ENCODE data around the gene HUNK.

HUNK gene

DNA sequence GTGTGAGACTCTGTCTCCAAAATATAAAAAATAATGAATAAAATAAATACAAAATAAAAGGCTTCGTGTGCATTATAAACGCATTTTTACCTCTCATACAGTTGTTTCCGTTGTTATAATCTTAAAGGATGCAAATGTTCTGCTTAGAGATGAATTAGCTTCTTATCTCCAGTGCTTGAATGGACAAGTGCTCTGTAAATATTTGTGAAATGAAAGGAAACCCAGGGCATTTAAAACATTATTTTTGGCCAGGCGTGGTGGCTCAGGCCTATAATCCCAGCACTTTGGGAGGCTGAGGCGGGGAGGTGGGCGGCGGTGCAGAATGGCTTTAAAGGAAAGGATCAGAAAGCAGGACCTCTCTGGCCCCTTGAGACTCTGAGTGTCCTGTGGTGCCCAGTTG, 94.5 kb downstream of the HUNK start:
- no peak for DNase-seq

GRCh38 chr21:31972622-31973021, 99.8 kb downstream of the HUNK start:
- no peak for DNase-seq

- DNase-seq = no peak
Measured at GRCh38 chr21:31973402-31973944, 100.7 kb downstream of the HUNK start.

GRCh38 chr21:31974454-31974985, 101.7 kb downstream of the HUNK start:
- DNase-seq = no peak

GRCh38 chr21:31975491-31975890, 102.7 kb downstream of the HUNK start:
- no peak for DNase-seq

DNA sequence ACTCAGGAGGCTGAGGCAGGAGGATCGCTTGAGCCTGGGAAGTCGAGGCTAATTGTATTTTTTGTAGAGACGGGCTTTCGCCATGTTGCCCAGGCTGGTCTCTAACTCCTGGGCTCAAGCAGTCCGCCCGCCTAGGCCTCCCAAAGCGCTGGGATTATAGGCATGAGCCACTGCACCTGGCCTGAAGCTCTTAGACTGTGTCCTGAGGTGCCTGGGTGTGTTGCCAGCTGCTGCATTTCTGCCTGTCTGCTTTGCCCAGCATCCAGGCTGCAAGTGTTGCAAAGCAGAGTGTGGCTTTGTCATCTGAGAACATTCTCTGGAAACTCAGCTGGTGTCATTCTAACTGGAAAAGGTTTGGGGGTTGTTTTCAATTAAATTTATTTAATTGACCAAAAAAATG, 105.0 kb downstream of the HUNK start:
- DNase-seq = no peak

- no peak for DNase-seq
Measured at GRCh38 chr21:31983120-31983519, 110.3 kb downstream of the HUNK start.

GRCh38 chr21:31983554-31983953, 110.7 kb downstream of the HUNK start:
- DNase-seq = no peak

DNA sequence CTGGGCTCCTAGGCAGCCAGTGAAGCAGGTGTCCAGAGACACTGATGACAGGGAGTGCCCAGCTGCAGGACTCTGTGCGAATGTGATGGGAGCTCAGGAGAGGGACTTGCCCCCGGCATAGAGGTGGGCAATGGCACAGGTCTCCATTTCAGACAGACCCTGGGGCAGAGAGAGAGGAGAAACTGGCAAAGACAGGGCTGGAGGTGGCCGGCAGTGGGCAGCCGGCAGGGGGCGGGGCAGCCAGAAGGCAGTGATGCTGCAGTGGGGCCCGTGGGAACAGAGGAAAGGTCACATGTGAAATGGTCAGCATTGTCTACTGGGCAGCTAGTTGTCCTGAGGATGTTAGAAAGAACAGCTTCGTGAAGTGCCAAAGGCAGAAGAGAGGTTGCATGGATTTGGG, 112.6 kb downstream of the HUNK start:
- no peak for DNase-seq

DNA sequence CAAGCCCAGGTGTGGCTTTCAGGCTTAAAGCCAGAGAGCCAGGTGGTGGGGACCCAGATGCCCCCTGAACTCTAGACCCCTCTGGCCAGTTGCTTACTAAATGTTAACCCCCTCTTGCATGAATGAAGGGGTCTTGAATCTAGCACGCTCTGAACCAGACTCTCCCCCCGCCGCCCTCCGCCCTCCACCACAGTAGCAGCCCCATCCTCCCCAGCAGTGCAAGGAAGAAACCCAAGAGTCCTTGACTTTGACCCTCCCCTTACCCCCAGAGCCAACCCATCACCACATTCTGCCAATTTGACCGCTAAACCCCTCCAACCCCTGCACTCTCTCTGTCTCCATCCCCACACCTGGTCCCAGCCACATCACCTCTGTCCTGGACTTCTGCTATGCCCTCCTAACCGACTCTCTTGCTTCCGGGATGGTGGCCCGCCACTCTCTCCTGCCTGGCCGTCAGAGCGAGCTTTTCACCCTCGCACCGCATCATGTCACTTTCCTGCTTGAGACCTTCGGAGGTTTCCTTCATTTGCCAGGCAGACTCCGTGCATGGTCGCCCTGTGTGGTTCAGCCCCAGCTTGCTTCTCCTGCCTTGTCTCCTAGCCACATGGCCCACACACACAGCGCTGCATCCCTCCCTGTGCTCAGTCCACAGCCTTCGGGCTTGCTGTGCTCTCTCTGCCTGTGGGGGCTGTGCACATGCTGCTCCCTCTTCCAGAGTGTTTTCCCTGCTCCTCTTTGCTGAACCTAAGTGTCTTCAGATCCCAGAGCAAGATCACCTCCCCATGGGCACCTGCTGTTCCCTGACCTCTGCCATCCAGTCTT, 113.4 kb downstream of the HUNK start:
- no peak for DNase-seq

DNA sequence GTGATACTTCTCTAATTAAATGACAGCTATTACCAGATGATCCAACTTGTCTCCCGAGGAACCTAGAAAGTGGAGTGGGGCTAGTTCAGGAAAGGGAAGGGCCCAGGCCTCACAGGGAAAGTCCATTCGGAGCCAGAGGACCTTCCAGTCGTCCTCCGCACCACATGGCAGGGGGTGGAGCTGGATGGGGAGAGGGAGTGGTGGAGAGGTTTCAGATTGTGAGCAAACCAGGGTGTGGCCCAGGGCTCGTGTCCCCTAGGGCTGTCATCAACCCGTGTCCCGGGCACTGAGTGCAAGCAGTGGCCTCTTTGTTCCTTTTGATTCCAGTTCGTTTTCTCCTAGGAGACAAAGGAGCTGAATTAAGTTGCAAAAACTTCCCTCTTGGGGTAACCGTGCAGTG, 114.9 kb downstream of the HUNK start:
- no peak for DNase-seq

- no peak for DNase-seq
Measured at GRCh38 chr21:31988492-31989290, 115.9 kb downstream of the HUNK start.

DNA sequence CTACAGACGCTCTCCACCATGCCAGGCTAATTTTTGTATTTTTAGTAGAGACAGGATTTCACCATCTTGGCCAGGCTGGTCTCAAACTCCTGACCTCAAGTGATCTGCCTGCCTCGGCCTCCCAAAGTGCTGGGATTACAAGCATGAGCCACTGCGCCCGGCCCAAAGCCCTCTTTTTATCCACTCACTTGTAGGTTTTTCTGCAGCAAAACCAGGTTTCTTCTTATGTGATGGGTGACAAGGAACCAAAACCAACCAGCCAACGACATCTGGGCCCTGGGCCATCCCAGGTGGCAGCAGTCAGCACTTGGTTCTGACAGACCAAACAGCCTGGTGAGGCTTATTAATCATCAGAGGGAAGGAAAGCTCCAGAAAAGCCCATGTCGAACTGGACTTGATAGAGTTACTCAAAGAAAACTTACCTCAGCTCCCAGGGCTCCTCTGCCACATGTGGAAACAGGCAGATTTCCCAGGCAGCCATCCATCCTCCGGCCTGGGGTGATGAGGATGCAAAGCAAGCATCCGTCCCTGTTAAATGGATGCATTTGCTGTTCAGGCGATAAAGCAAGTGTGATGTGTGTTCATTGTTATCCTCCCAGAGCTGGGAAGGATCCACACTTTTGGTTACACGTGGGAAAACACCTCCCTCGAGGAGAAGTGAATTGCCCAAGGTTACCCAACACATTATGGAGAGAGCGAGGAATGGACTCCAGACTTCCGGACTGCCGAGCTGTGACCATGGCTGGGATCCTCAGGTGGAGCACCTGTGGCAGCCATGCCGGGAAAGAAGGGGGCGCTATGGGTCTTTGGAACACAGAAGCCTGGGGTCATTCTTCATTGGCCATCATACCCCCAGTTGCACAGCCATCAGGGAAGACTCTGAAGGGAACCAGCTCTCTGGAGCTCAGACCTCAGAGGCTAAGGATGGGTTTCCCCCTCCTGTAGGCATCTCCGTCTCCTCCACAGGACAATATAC, 118.8 kb downstream of the HUNK start:
- no peak for DNase-seq

- no peak for DNase-seq
Measured at GRCh38 chr21:31992391-31992790, 119.6 kb downstream of the HUNK start.

DNA sequence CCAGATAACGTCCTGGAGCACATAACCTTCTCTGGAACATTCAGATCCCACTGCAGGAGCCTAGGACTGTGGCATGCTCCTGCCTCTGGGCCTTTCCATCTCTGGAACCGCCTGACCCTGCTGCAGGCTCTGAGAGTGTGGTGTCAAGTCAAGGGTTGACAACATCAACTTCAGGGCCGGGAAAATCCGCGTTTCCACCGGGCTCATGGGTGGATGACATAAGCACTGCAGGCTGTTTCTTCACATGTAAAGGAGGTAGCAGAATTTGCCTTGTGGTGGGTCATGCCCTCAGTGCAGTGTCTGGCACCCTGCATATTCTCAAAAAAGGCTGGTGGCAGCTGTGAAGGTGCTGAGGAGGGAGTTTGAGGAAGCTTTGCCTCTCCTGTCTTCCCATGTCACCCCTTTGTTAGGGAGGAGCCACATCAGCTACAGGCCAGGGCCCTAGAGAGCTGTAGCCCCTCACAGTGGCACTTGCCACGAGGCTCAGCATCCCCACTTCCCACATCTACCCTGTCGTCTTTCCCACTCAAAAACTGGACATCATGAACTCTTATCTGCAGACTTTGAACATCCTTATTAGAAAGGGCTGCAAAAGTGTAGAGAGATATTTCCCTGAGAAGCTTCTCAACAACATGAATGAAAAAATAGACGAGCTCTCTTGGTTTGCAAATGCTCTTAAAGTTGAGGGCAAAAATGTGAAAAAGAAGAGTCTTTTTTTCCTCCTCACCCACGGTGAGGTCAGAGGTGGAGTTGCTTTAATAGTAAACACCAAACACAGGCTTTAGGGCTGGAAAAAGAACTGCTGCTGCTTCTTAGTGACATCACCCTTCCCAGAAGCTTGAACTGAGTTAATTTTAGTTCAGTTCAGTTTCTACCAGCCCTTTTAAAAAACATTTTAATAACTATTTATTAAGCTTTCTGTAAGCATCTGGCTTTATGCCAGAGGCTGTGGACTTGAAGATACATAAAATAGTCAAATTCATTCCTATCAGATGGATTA, 121.3 kb downstream of the HUNK start:
- no peak for DNase-seq

DNA sequence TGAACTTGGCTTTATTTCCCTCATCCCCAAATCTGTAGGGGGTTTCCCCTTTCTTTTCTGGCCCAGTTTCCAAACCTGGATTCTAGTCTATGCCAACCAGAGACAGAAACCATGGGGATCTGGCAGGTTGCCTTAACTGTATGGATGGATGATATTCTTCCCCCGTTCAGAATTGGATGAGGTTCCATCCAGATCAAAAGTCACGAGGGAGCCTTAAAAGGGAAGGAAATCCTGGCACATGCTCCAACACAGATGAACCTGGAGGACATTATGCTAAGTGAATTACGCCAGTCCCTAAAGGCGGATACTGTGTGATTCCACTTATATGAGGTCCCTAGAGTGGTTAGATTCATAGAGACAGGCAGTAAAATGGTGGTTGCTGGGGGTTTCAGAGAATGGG, 124.4 kb downstream of the HUNK start:
- no peak for DNase-seq

GRCh38 chr21:31999810-32000468, 127.1 kb downstream of the HUNK start:
- no peak for DNase-seq

- no peak for DNase-seq
Measured at GRCh38 chr21:32001390-32001789, 128.6 kb downstream of the HUNK start.

- no peak for DNase-seq
Measured at GRCh38 chr21:32003411-32003810, 130.6 kb downstream of the HUNK start.

DNA sequence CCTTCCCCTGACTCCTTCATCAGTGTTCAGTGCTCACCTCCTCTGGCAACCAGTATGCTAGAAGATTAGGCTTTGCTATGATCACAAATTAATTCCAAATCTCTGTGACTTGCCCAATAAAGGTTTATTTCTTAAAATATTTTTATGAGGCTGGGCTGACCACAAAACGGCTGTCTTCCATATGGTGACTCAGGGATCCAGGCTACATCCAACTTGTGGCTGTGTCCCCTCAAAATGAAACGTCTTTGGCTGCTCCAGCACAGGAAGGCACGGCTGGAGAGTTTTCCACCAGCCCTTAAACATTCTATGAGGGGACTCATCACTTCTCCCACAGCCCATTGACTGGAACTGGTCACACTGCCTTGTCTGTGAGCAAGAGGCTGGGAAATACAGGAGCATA, 131.5 kb downstream of the HUNK start:
- no peak for DNase-seq

DNA sequence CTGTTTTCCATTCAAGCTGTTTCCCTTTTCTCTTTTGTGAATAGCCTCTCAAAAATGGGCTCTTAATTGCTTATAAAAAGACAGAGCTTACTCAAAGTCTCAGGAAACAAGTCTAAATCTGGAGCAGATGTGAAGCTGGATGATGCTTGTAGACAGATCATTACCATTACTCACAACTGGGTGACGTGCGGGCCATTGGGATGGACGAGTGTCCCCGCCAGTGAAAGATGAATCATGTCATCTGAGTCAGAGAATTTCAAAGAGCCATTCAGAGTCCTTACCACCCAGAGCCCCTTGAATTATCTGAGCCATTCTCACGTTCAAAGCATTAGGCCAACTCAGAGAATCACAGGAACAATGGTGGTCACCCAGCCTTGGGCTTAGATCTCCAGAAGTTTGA, 134.6 kb downstream of the HUNK start:
- no peak for DNase-seq
